Ammon's horn (tissue), 1 donor: ENCODE results near the gene ABR.
A peak's percentile ranks its signal among the peaks of the same experiment; 100 is the strongest.

ENCODE experiments used
- DNase-seq: peaks from one replicate; pipeline ENCODE4 v3.0.0-alpha.2; 2016; ENCODE audit warnings: low spot score

Gene ABR

GRCh38 chr17:1179818-1180742, at the start of gene ABR:
TSS of gene ABR (minus strand) at chr17:1179981. CDS start at chr17:1179727, 254 bp downstream.
- DNase-seq: peak; percentile 46

- peak; percentile 46 for DNase-seq
These were observed 49.6 kb upstream of the ABR start for GRCh38 chr17:1229349-1229899.

GRCh38 chr17:1228781-1229348, 49.1 kb upstream of the ABR start:
- no peak for DNase-seq

- peak; percentile 37 for DNase-seq
These were observed 48.4 kb upstream of the ABR start for GRCh38 chr17:1227917-1228780.

GRCh38 chr17:1227365-1227764, 47.6 kb upstream of the ABR start:
- no peak for DNase-seq

GRCh38 chr17:1226308-1226707, 46.5 kb upstream of the ABR start:
- no peak for DNase-seq

GRCh38 chr17:1224330-1224729, 44.5 kb upstream of the ABR start:
- DNase-seq: no peak

GRCh38 chr17:1223662-1224061, 43.9 kb upstream of the ABR start:
- no peak for DNase-seq

- DNase-seq: no peak
These were observed 42.5 kb upstream of the ABR start for GRCh38 chr17:1222321-1222720.

GRCh38 chr17:1221209-1221608, 41.4 kb upstream of the ABR start:
- DNase-seq: no peak

GRCh38 chr17:1220346-1220745, 40.6 kb upstream of the ABR start:
- no peak for DNase-seq

GRCh38 chr17:1217089-1217385, 37.3 kb upstream of the ABR start:
- no peak for DNase-seq

GRCh38 chr17:1216217-1217088, 36.7 kb upstream of the ABR start:
- DNase-seq: no peak

GRCh38 chr17:1212946-1213345, 33.2 kb upstream of the ABR start:
- DNase-seq: no peak

- DNase-seq: no peak
These were observed 31.5 kb upstream of the ABR start for GRCh38 chr17:1211287-1211686.

- no peak for DNase-seq
These were observed 29.2 kb upstream of the ABR start for GRCh38 chr17:1208966-1209365.

- no peak for DNase-seq
These were observed 26.4 kb upstream of the ABR start for GRCh38 chr17:1206026-1206777.

- DNase-seq: no peak
These were observed 24.1 kb upstream of the ABR start for GRCh38 chr17:1203967-1204291.

- no peak for DNase-seq
These were observed 23.6 kb upstream of the ABR start for GRCh38 chr17:1203111-1203966.

GRCh38 chr17:1202291-1202690, 22.5 kb upstream of the ABR start:
- DNase-seq: no peak
